Spleen (tissue), 7 donors: Measurements from ENCODE around the gene PTAFR.

Experiments
- POLR2A ChIP-seq, 3 donors: fragments of 450-650 bp; IDR thresholded peaks; one replicate each; pipeline ENCODE4 v1.5.1; 2017; ENCODE audit warnings: antibody characterized with exemption in 3 of 3, mild to moderate bottlenecking in 1 of 3
- TF ChIP-seq, protein P1 (sequence below), 11 experiments: fragments of 200-600 bp in 7 of 11; fragments of 450-650 bp in 4 of 11; sonication (generic) in 4 of 11; IDR thresholded peaks in 8 of 11; conservative IDR thresholded peaks in 3 of 11; 1 replicate in 7 of 11; 2 replicates in 4 of 11; pipeline versions ENCODE4 v1.4.0 to v1.8.0; 2016 to 2021; ENCODE audit warnings: antibody characterized with exemption in 11 of 11, inconsistent platforms in 4 of 11, mild to moderate bottlenecking in 1 of 11
- donor health status: DM: no; HTN: no; CAD: no; lungs with moderate emphysema.
- donor health status: DM: no; HTN: no; CAD: no.
- donor health status: DM: no; HTN: no; CAD: no.

DNA sequence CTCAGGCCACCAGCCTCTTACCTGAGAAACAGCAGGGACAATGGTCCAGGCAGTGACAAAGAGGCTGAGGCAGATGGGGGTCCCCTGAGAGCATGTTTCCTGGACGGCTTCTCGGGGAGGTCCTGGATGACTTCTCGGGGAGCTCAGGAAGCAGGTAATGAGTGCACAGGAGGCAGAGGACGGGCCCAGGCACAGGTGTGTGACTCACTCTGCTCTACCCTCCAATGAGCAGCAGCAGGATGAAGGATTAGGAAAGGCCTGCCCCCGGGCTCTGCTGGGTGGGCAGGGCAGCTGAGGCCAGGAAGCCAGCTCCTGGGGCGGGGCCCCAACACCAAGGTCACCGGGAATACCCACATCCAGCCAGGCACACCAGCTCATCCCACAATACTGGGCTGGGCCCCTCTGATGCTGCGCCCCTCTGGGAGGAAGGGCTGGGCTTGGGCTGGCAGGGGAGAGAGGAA is 17.2 kb upstream of the PTAFR start:
- TF ChIP-seq POLR2A (IDR thresholded peaks at IDR 0.05): no peak
- TF ChIP-seq, protein P1, sequence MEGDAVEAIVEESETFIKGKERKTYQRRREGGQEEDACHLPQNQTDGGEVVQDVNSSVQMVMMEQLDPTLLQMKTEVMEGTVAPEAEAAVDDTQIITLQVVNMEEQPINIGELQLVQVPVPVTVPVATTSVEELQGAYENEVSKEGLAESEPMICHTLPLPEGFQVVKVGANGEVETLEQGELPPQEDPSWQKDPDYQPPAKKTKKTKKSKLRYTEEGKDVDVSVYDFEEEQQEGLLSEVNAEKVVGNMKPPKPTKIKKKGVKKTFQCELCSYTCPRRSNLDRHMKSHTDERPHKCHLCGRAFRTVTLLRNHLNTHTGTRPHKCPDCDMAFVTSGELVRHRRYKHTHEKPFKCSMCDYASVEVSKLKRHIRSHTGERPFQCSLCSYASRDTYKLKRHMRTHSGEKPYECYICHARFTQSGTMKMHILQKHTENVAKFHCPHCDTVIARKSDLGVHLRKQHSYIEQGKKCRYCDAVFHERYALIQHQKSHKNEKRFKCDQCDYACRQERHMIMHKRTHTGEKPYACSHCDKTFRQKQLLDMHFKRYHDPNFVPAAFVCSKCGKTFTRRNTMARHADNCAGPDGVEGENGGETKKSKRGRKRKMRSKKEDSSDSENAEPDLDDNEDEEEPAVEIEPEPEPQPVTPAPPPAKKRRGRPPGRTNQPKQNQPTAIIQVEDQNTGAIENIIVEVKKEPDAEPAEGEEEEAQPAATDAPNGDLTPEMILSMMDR (IDR thresholded peaks at IDR 0.05 in 8 of 11, conservative IDR thresholded peaks at IDR 0.05 in 3 of 11): no peak
